ENCODE results near the gene CRYBA4.
A peak's percentile ranks its signal among the peaks of the same experiment; 100 is the strongest.

CRYBA4 gene

GRCh38 chr22:26631282-26631681, 9.5 kb downstream of the CRYBA4 start:
- DNase-seq: no peak

- DNase-seq: no peak
Measured at GRCh38 chr22:26632422-26633155, 10.8 kb downstream of the CRYBA4 start.

GRCh38 chr22:26634189-26634588, 12.4 kb downstream of the CRYBA4 start:
- DNase-seq: no peak

GRCh38 chr22:26635117-26635516, 13.4 kb downstream of the CRYBA4 start:
- no peak for DNase-seq

- DNase-seq: no peak
Measured at GRCh38 chr22:26636296-26636695, 14.5 kb downstream of the CRYBA4 start.

GRCh38 chr22:26642465-26643417, 21.0 kb downstream of the CRYBA4 start:
- no peak for DNase-seq

GRCh38 chr22:26643418-26644100, 21.8 kb downstream of the CRYBA4 start:
- DNase-seq: no peak

GRCh38 chr22:26646158-26646557, 24.4 kb downstream of the CRYBA4 start:
- DNase-seq: no peak

- peak; percentile 87 for DNase-seq
Measured at GRCh38 chr22:26648011-26648497, 26.3 kb downstream of the CRYBA4 start.

GRCh38 chr22:26648528-26649388, 27.0 kb downstream of the CRYBA4 start:
- DNase-seq: no peak

GRCh38 chr22:26650722-26651421, 29.1 kb downstream of the CRYBA4 start:
- DNase-seq: no peak

- no peak for DNase-seq
Measured at GRCh38 chr22:26651815-26652214, 30.1 kb downstream of the CRYBA4 start.

GRCh38 chr22:26656891-26657851, 35.4 kb downstream of the CRYBA4 start, which contains the start of gene MIAT:
Gene MIAT (plus strand): TSS chr22:26657588.
- DNase-seq: peak; percentile 33

GRCh38 chr22:26658161-26658560, 36.4 kb downstream of the CRYBA4 start:
- DNase-seq: peak; percentile 31

GRCh38 chr22:26658671-26659478, 37.1 kb downstream of the CRYBA4 start:
- peak; percentile 94 for DNase-seq

GRCh38 chr22:26660356-26660755, 38.6 kb downstream of the CRYBA4 start:
- no peak for DNase-seq

- peak; percentile 43 for DNase-seq
Measured at GRCh38 chr22:26660961-26661578, 39.3 kb downstream of the CRYBA4 start.

- DNase-seq: no peak
Measured at GRCh38 chr22:26662160-26662559, 40.4 kb downstream of the CRYBA4 start.

All from NCI-H2029 (cell line).